ENCODE measurements around the gene SPATA2L. TPM values are rescaled to one million over a fixed set of nuclear protein-coding genes. Genes with fewer than 3 reads are reported as not detected.
A peak's percentile ranks its signal among the peaks of the same experiment; 100 is the strongest.

The SPATA2L gene
- total and polyA plus RNA-seq, 4 donors: 6.9 to 17.3 (median 13.6) TPM

GRCh38 chr16:89688395-89688794 is 13.1 kb downstream of the SPATA2L start:
- TF ChIP-seq, protein P1, sequence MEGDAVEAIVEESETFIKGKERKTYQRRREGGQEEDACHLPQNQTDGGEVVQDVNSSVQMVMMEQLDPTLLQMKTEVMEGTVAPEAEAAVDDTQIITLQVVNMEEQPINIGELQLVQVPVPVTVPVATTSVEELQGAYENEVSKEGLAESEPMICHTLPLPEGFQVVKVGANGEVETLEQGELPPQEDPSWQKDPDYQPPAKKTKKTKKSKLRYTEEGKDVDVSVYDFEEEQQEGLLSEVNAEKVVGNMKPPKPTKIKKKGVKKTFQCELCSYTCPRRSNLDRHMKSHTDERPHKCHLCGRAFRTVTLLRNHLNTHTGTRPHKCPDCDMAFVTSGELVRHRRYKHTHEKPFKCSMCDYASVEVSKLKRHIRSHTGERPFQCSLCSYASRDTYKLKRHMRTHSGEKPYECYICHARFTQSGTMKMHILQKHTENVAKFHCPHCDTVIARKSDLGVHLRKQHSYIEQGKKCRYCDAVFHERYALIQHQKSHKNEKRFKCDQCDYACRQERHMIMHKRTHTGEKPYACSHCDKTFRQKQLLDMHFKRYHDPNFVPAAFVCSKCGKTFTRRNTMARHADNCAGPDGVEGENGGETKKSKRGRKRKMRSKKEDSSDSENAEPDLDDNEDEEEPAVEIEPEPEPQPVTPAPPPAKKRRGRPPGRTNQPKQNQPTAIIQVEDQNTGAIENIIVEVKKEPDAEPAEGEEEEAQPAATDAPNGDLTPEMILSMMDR (IDR thresholded peaks at IDR 0.05; ENCODE audit: control extremely low read depth, extremely low read depth): no peak
- Histone ChIP-seq H3K27me3 (ENCODE audit: control insufficient read depth in 3 of 3, insufficient read depth in 3 of 3, low read length in 2 of 3) (no peaks in the 10 kb centered on the region), H3K4me3 (no peak overlapping the region), H3K36me3 (ENCODE audit: control insufficient read depth in 4 of 4, insufficient read depth in 4 of 4, low read length in 4 of 4) (peaks cover 4 to 25% (median 16%) of the 10 kb centered on the region in 4 donors), H3K27ac (ENCODE audit: low read depth in 1 of 2, low read length in 1 of 2) (no peak overlapping the region), H3K9ac (ENCODE audit: insufficient read depth in 1 of 2, low read length in 2 of 2) (no peak overlapping the region), H3K4me1 (ENCODE audit: control insufficient read depth in 5 of 5, insufficient read depth in 5 of 5, low read length in 5 of 5) (peaks cover 0 to 9% (median 4%) of the 10 kb centered on the region in 5 donors), H3K9me3 (ENCODE audit: control insufficient read depth in 4 of 4, insufficient read depth in 3 of 4, low read length in 3 of 4) (peaks cover 0 to 3% (median 0%) of the 10 kb centered on the region in 4 donors)
- DNase-seq (no peak), ATAC-seq (ENCODE audit: insufficient read depth, low FRiP score) (no peak)
- WGBS, 2 donors: 94 to 96% methylated on average over 5 of the region's 5 CpGs

- H3K9me3 ChIP-seq (ENCODE audit: control insufficient read depth in 4 of 4, insufficient read depth in 3 of 4, low read length in 3 of 4): peaks cover 0 to 3% (median 0%) of the 10 kb centered on the region in 4 donors
- peak; percentile 32 for ATAC-seq (ENCODE audit: insufficient read depth, low FRiP score)
- H3K36me3 ChIP-seq (ENCODE audit: control insufficient read depth in 4 of 4, insufficient read depth in 4 of 4, low read length in 4 of 4): peaks cover 2 to 23% (median 13%) of the 10 kb centered on the region in 4 donors
- H3K4me1 ChIP-seq (ENCODE audit: control insufficient read depth in 5 of 5, insufficient read depth in 5 of 5, low read length in 5 of 5): peaks cover 0 to 9% (median 4%) of the 10 kb centered on the region in 5 donors
- peak overlapping the region; percentile 19 to 65 for H3K9ac ChIP-seq (ENCODE audit: insufficient read depth in 1 of 2, low read length in 2 of 2)
- WGBS, 2 donors: 10 to 16% methylated on average over 40 to 42 of the region's 42 CpGs
- H3K4me3 ChIP-seq: peak overlapping the region; percentile 92
- DNase-seq: peak; percentile 18 to 48 (median 47)
- peak overlapping the region; percentile 37 to 95 for H3K27ac ChIP-seq (ENCODE audit: low read depth in 1 of 2, low read length in 1 of 2)
- no peaks in the 10 kb centered on the region for H3K27me3 ChIP-seq (ENCODE audit: control insufficient read depth in 3 of 3, insufficient read depth in 3 of 3, low read length in 2 of 3)
- TF ChIP-seq, protein P1 (IDR thresholded peaks at IDR 0.05; ENCODE audit: control extremely low read depth, extremely low read depth): no peak
These were observed 14.2 kb downstream of the SPATA2L start for GRCh38 chr16:89687092-89687940.

DNA sequence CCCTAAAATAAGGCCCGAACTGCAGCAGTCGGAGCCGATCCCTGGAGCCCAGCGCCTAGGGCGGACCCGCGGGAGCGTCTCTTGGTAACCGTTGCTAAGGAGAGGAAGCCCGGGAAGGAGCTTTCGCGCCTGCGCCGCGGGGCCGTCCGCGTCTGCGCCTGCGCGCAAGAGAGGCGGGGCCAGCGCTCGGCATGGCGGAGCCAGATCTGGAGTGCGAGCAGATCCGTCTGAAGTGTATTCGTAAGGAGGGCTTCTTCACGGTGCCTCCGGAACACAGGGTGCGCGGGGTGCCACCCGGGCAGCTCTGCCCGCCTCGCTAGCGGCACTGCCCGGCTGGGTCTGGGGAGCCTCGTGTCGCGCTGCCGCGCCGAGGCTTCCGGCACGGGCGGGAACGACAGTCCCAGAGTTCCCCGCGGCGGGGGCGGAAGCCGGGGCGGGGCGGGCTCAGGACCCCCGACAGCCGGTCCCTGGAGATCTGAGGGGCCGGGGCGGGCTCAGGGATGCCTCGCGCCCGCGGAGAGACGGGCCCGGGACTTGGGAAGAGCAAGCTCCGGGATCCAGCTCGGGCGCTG is 14.9 kb downstream of the SPATA2L start, which contains the start of gene CDK10:
TSS of gene CDK10 (plus strand) at position 170 of the 572 bp plus-strand sequence. CDS start at position 192, 22 bp downstream.
- TF ChIP-seq, protein P1 (IDR thresholded peaks at IDR 0.05; ENCODE audit: control extremely low read depth, extremely low read depth): no peak
- Histone ChIP-seq H3K27ac (ENCODE audit: low read depth in 1 of 2, low read length in 1 of 2) (peak within 1 kb of the TSS; percentile 90 to 95), H3K9me3 (ENCODE audit: control insufficient read depth in 4 of 4, insufficient read depth in 3 of 4, low read length in 3 of 4) (peaks cover 0 to 3% (median 0%) of the 10 kb centered on the region in 4 donors), H3K9ac (ENCODE audit: insufficient read depth in 1 of 2, low read length in 2 of 2) (peak within 1 kb of the TSS; percentile 19 to 65), H3K36me3 (ENCODE audit: control insufficient read depth in 4 of 4, insufficient read depth in 4 of 4, low read length in 4 of 4) (peaks cover 0 to 18% (median 9%) of the 10 kb centered on the region in 4 donors), H3K4me3 (peak within 1 kb of the TSS; percentile 92), H3K4me1 (ENCODE audit: control insufficient read depth in 5 of 5, insufficient read depth in 5 of 5, low read length in 5 of 5) (peaks cover 0 to 9% (median 4%) of the 10 kb centered on the region in 5 donors), H3K27me3 (ENCODE audit: control insufficient read depth in 3 of 3, insufficient read depth in 3 of 3, low read length in 2 of 3) (no peaks in the 10 kb centered on the region)
- ATAC-seq (ENCODE audit: insufficient read depth, low FRiP score): peak; percentile 89
- WGBS, 2 donors: 0% methylated on average over 63 to 67 of the region's 67 CpGs
- DNase-seq: peak; percentile 93 to 94 (median 94)

Measured in lung (tissue), 12 donors.